HG02981 (cell line): ENCODE results near the gene ASMTL.
A peak's percentile ranks its signal among the peaks of the same experiment; 100 is the strongest.
"Not testable (repeated sequence)": the region's sequence is repeated elsewhere in the genome, so short reads cannot be mapped to it uniquely, and the experiment has no call there.

Experiments
- ATAC-seq: cut with Tn5 transposase; IDR thresholded peaks from one replicate; pipeline ENCODE4 v1.9.1; 2021; ENCODE audit warnings: mild to moderate bottlenecking, moderate library complexity; ENCODE audit not compliant: unreplicated experiment

The ASMTL gene

GRCh38 chrX:1391707-1392375 lies 60.9 kb downstream of the ASMTL start, which contains the start of gene SLC25A6:
SLC25A6 (minus strand) TSS chrX:1392113; CDS start chrX:1392009, 104 bp downstream.
- peak; percentile 91 for ATAC-seq

GRCh38 chrX:1391370-1391706 lies 61.4 kb downstream of the ASMTL start:
- ATAC-seq = peak; percentile 29

- no peak for ATAC-seq
Measured at GRCh38 chrX:1390621-1391369, 61.9 kb downstream of the ASMTL start.

GRCh38 chrX:1389993-1390285 lies 62.8 kb downstream of the ASMTL start:
- no peak for ATAC-seq

GRCh38 chrX:1389181-1389992 lies 63.3 kb downstream of the ASMTL start:
- ATAC-seq = no peak

GRCh38 chrX:1388651-1389050 lies 64.1 kb downstream of the ASMTL start:
- ATAC-seq = no peak

GRCh38 chrX:1387141-1387776 lies 65.5 kb downstream of the ASMTL start:
- ATAC-seq = no peak

- ATAC-seq = no peak
Measured at GRCh38 chrX:1386338-1387127, 66.2 kb downstream of the ASMTL start.

- ATAC-seq = no peak
Measured at GRCh38 chrX:1385253-1386223, 67.2 kb downstream of the ASMTL start.

- ATAC-seq = no peak
Measured at GRCh38 chrX:1384658-1385252, 68.0 kb downstream of the ASMTL start.

- ATAC-seq = no peak
Measured at GRCh38 chrX:1380672-1381233, 72.0 kb downstream of the ASMTL start.

GRCh38 chrX:1378306-1378759 lies 74.4 kb downstream of the ASMTL start:
- no peak for ATAC-seq

GRCh38 chrX:1368385-1368698 lies 84.4 kb downstream of the ASMTL start:
- ATAC-seq = no peak

- ATAC-seq = not testable (repeated sequence)
Measured at GRCh38 chrX:1366363-1366762, 86.3 kb downstream of the ASMTL start.

GRCh38 chrX:1361910-1362309 lies 90.8 kb downstream of the ASMTL start:
- ATAC-seq = no peak

- no peak for ATAC-seq
Measured at GRCh38 chrX:1361275-1361674, 91.4 kb downstream of the ASMTL start.

GRCh38 chrX:1360171-1360570 lies 92.5 kb downstream of the ASMTL start:
- no peak for ATAC-seq

- no peak for ATAC-seq
Measured at GRCh38 chrX:1359477-1359873, 93.2 kb downstream of the ASMTL start.
